ENCODE data around the gene DCC.

DNA sequence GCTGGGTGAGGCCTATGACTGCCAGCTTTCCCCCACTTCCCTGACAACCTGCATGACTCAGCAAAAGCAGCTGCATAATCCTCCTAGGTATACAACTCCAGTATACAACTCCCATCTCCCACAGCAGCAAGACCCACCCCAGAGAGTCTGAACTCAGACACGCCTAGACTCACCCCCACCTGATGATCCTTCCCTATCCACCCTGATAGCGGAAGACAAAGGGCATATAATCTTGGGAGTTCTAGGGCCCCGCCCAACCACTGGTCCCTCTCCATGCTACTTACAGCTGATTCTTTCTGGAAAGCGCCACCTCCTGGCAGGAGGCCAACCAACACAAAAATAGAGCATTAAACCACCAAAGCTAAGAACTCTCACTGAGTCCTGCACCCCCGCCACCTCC, 296.5 kb downstream of the DCC start:
- TF ChIP-seq, protein P1, sequence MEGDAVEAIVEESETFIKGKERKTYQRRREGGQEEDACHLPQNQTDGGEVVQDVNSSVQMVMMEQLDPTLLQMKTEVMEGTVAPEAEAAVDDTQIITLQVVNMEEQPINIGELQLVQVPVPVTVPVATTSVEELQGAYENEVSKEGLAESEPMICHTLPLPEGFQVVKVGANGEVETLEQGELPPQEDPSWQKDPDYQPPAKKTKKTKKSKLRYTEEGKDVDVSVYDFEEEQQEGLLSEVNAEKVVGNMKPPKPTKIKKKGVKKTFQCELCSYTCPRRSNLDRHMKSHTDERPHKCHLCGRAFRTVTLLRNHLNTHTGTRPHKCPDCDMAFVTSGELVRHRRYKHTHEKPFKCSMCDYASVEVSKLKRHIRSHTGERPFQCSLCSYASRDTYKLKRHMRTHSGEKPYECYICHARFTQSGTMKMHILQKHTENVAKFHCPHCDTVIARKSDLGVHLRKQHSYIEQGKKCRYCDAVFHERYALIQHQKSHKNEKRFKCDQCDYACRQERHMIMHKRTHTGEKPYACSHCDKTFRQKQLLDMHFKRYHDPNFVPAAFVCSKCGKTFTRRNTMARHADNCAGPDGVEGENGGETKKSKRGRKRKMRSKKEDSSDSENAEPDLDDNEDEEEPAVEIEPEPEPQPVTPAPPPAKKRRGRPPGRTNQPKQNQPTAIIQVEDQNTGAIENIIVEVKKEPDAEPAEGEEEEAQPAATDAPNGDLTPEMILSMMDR (conservative IDR thresholded peaks at IDR 0.05; ENCODE audit: low read depth in 2 of 2), result peak; percentile 52 to 56
- no peak for TF ChIP-seq CREB1 (CRISPR knock-in tag; IDR thresholded peaks at IDR 0.05; ENCODE audit: low read depth)
- no peak for TF ChIP-seq EZH2 (IDR thresholded peaks at IDR 0.05; ENCODE audit: low read depth, unreplicated experiment)
- TF ChIP-seq EZH2phosphoT487 (IDR thresholded peaks at IDR 0.05; ENCODE audit: unreplicated experiment), result no peak
- TF ChIP-seq NANOG (IDR thresholded peaks at IDR 0.05; ENCODE audit: borderline replicate concordance), result no peak
- TF ChIP-seq POLR2AphosphoS5 (IDR thresholded peaks at IDR 0.05; ENCODE audit: low read depth), result no peak
- TF ChIP-seq, protein P2, sequence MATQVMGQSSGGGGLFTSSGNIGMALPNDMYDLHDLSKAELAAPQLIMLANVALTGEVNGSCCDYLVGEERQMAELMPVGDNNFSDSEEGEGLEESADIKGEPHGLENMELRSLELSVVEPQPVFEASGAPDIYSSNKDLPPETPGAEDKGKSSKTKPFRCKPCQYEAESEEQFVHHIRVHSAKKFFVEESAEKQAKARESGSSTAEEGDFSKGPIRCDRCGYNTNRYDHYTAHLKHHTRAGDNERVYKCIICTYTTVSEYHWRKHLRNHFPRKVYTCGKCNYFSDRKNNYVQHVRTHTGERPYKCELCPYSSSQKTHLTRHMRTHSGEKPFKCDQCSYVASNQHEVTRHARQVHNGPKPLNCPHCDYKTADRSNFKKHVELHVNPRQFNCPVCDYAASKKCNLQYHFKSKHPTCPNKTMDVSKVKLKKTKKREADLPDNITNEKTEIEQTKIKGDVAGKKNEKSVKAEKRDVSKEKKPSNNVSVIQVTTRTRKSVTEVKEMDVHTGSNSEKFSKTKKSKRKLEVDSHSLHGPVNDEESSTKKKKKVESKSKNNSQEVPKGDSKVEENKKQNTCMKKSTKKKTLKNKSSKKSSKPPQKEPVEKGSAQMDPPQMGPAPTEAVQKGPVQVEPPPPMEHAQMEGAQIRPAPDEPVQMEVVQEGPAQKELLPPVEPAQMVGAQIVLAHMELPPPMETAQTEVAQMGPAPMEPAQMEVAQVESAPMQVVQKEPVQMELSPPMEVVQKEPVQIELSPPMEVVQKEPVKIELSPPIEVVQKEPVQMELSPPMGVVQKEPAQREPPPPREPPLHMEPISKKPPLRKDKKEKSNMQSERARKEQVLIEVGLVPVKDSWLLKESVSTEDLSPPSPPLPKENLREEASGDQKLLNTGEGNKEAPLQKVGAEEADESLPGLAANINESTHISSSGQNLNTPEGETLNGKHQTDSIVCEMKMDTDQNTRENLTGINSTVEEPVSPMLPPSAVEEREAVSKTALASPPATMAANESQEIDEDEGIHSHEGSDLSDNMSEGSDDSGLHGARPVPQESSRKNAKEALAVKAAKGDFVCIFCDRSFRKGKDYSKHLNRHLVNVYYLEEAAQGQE (IDR thresholded peaks at IDR 0.05; ENCODE audit: unreplicated experiment), result no peak
- TF ChIP-seq JUNB (IDR thresholded peaks at IDR 0.05; ENCODE audit: unreplicated experiment), result no peak
- TF ChIP-seq, protein P3, sequence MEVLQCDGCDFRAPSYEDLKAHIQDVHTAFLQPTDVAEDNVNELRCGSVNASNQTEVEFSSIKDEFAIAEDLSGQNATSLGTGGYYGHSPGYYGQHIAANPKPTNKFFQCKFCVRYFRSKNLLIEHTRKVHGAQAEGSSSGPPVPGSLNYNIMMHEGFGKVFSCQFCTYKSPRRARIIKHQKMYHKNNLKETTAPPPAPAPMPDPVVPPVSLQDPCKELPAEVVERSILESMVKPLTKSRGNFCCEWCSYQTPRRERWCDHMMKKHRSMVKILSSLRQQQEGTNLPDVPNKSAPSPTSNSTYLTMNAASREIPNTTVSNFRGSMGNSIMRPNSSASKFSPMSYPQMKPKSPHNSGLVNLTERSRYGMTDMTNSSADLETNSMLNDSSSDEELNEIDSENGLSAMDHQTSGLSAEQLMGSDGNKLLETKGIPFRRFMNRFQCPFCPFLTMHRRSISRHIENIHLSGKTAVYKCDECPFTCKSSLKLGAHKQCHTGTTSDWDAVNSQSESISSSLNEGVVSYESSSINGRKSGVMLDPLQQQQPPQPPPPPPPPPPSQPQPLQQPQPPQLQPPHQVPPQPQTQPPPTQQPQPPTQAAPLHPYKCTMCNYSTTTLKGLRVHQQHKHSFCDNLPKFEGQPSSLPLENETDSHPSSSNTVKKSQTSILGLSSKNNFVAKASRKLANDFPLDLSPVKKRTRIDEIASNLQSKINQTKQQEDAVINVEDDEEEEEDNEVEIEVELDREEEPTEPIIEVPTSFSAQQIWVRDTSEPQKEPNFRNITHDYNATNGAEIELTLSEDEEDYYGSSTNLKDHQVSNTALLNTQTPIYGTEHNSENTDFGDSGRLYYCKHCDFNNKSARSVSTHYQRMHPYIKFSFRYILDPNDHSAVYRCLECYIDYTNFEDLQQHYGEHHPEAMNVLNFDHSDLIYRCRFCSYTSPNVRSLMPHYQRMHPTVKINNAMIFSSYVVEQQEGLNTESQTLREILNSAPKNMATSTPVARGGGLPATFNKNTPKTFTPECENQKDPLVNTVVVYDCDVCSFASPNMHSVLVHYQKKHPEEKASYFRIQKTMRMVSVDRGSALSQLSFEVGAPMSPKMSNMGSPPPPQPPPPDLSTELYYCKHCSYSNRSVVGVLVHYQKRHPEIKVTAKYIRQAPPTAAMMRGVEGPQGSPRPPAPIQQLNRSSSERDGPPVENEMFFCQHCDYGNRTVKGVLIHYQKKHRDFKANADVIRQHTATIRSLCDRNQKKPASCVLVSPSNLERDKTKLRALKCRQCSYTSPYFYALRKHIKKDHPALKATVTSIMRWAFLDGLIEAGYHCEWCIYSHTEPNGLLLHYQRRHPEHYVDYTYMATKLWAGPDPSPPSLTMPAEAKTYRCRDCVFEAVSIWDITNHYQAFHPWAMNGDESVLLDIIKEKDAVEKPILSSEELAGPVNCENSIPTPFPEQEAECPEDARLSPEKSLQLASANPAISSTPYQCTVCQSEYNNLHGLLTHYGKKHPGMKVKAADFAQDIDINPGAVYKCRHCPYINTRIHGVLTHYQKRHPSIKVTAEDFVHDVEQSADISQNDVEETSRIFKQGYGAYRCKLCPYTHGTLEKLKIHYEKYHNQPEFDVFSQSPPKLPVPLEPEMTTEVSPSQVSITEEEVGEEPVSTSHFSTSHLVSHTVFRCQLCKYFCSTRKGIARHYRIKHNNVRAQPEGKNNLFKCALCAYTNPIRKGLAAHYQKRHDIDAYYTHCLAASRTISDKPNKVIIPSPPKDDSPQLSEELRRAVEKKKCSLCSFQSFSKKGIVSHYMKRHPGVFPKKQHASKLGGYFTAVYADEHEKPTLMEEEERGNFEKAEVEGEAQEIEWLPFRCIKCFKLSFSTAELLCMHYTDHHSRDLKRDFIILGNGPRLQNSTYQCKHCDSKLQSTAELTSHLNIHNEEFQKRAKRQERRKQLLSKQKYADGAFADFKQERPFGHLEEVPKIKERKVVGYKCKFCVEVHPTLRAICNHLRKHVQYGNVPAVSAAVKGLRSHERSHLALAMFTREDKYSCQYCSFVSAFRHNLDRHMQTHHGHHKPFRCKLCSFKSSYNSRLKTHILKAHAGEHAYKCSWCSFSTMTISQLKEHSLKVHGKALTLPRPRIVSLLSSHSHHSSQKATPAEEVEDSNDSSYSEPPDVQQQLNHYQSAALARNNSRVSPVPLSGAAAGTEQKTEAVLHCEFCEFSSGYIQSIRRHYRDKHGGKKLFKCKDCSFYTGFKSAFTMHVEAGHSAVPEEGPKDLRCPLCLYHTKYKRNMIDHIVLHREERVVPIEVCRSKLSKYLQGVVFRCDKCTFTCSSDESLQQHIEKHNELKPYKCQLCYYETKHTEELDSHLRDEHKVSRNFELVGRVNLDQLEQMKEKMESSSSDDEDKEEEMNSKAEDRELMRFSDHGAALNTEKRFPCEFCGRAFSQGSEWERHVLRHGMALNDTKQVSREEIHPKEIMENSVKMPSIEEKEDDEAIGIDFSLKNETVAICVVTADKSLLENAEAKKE (CRISPR knock-in tag; IDR thresholded peaks at IDR 0.05), result no peak
- no peak for TF ChIP-seq ZNF114 (CRISPR knock-in tag; IDR thresholded peaks at IDR 0.05)
- no peak for TF ChIP-seq ZNF331 (CRISPR knock-in tag; IDR thresholded peaks at IDR 0.05; ENCODE audit: low read depth)

Data from GM23338 (cell line).